Measurements from ENCODE around the gene SEC61A2.

- TF ChIP-seq POLR2A (IDR thresholded peaks at IDR 0.05; ENCODE audit: control extremely low read depth in 1 of 2, low read depth in 2 of 2, low read length in 2 of 2), result no peak
- TF ChIP-seq CTCF (IDR thresholded peaks at IDR 0.05; ENCODE audit: control extremely low read depth in 1 of 3, insufficient read depth in 1 of 3, low read depth in 1 of 3, low read length in 3 of 3), result no peak
- TF ChIP-seq ZNF274 (IDR thresholded peaks at IDR 0.05; ENCODE audit: borderline replicate concordance, extremely low read depth, low read length), result no peak
- no peak for TF ChIP-seq EZH2 (IDR thresholded peaks at IDR 0.05; ENCODE audit: low read depth, low read length, severe bottlenecking)
- no peak for TF ChIP-seq BCL11A (IDR thresholded peaks at IDR 0.05; ENCODE audit: low read depth in 2 of 2, low read length in 2 of 2)
- no peak for TF ChIP-seq GABPA (IDR thresholded peaks at IDR 0.05; ENCODE audit: borderline replicate concordance, insufficient read depth, low read length)
These were observed 48.0 kb upstream of the SEC61A2 start for GRCh38 chr10:12081470-12081869.

Data from H1 (cell line).